MM.1S (cell line): ENCODE measurements around the gene RICTOR.

Source experiments
- DNase-seq: peaks from one replicate; pipeline ENCODE4 v3.0.0-alpha.2; 2015
- H2AFZ ChIP-seq: fragments of 300-600 bp; sonication (generic); 2 replicates; pipeline ENCODE4 v1.6.0; 2016; ENCODE audit warnings: antibody characterized with exemption, low read length
- H3F3A ChIP-seq: fragments of 300-600 bp; sonication (generic); 2 replicates; pipeline ENCODE4 v1.6.1; 2016; ENCODE audit warnings: mild to moderate bottlenecking, antibody characterized with exemption, low read length, moderate library complexity, mixed read lengths; ENCODE audit not compliant: insufficient read depth
- H3K27ac ChIP-seq: fragments of 300-600 bp; sonication (generic); 2 replicates; pipeline ENCODE4 v1.5.1; 2016; ENCODE audit warnings: mild to moderate bottlenecking, low read length
- H3K27me3 ChIP-seq: fragments of 300-600 bp; sonication (generic); replicated peaks from 2 replicates; pipeline ENCODE4 v1.6.0; 2016; ENCODE audit warnings: low read length; ENCODE audit not compliant: insufficient read depth
- H3K36me3 ChIP-seq: fragments of 300-600 bp; sonication (generic); replicated peaks from 2 replicates; pipeline ENCODE4 v1.6.1; 2016; ENCODE audit warnings: mild to moderate bottlenecking, low read length, mixed read lengths; ENCODE audit not compliant: insufficient read depth
- H3K4me1 ChIP-seq: fragments of 300-600 bp; sonication (generic); 2 replicates; pipeline ENCODE4 v1.6.1; 2016; ENCODE audit warnings: low read length, mixed read lengths
- H3K4me2 ChIP-seq: fragments of 300-600 bp; sonication (generic); 2 replicates; pipeline ENCODE4 v1.6.0; 2016; ENCODE audit warnings: low read depth, low read length
- H3K4me3 ChIP-seq: fragments of 300-600 bp; sonication (generic); 2 replicates; pipeline ENCODE4 v1.5.1; 2016; ENCODE audit warnings: low read length, mixed read lengths
- H3K79me2 ChIP-seq: fragments of 300-600 bp; sonication (generic); 2 replicates; pipeline ENCODE4 v1.6.1; 2016; ENCODE audit warnings: mixed run types, low read length, mixed read lengths
- H3K9ac ChIP-seq: fragments of 300-600 bp; sonication (generic); 2 replicates; pipeline ENCODE4 v1.6.1; 2016; ENCODE audit warnings: low read length, mixed read lengths
- H3K9me2 ChIP-seq: fragments of 300-600 bp; sonication (generic); replicated peaks from 2 replicates; pipeline ENCODE4 v1.6.1; 2016; ENCODE audit warnings: mild to moderate bottlenecking, low read length, mixed read lengths; ENCODE audit not compliant: insufficient read depth
- H3K9me3 ChIP-seq: fragments of 300-600 bp; sonication (generic); replicated peaks from 2 replicates; pipeline ENCODE4 v1.6.1; 2016; ENCODE audit warnings: mild to moderate bottlenecking, low read length, mixed read lengths; ENCODE audit not compliant: insufficient read depth
- H4K20me1 ChIP-seq: fragments of 300-600 bp; sonication (generic); 2 replicates; pipeline ENCODE4 v1.6.1; 2016; ENCODE audit warnings: mild to moderate bottlenecking, low read length, moderate library complexity, mixed read lengths; ENCODE audit not compliant: insufficient read depth
- EZH2 ChIP-seq: fragments of 300-600 bp; sonication (generic); optimal IDR thresholded peaks from 2 replicates; pipeline ENCODE3; 2017; ENCODE audit warnings: low read depth, mild to moderate bottlenecking, antibody characterized with exemption, low read length, mixed read lengths
- EZH2phosphoT487 ChIP-seq: fragments of 300-600 bp; sonication (generic); IDR thresholded peaks from 2 replicates; pipeline ENCODE4 v1.6.1; 2018; ENCODE audit warnings: antibody characterized with exemption, low read length
- TF ChIP-seq, protein P1 (sequence below): fragments of 300-600 bp; sonication (generic); IDR thresholded peaks from 2 replicates; pipeline ENCODE4 v1.5.1; 2016; ENCODE audit warnings: antibody characterized with exemption, low read length, mixed read lengths

The RICTOR gene

DNA sequence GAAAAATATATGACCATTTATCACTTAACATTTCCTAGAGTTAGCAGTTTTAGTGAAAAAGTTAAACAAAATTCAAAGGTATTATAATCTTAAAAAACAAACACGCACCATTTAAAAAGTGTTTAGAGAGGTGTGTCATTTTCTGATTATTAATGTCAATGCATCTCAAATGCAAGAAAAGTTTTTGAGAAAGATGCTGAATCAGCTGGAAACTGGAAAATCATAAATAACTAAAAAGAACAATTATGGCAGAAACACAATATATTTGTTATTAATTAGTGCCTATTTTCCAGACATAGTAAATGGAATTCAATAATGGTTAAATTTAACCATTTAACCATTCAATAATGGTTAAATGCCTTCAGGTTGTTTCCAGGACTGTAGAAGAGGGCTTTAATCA lies 64.9 kb downstream of the RICTOR start:
- Histone ChIP-seq H3K27ac (no peak overlapping the region), H4K20me1 (no peaks in the 10 kb centered on the region), H3K9me3 (no peaks in the 10 kb centered on the region), H3F3A (no peaks in the 10 kb centered on the region), H3K79me2 (peaks cover 3% of the 10 kb centered on the region; the same call in 1 of the 2 replicates), H3K36me3 (no peaks in the 10 kb centered on the region; the same call in none of the 2 replicates), H3K9me2 (no peaks in the 10 kb centered on the region), H2AFZ (no peak overlapping the region), H3K4me1 (no peaks in the 10 kb centered on the region), H3K4me3 (no peak overlapping the region), H3K4me2 (no peak overlapping the region), H3K27me3 (no peaks in the 10 kb centered on the region), H3K9ac (no peak overlapping the region)
- DNase-seq, result no peak
- TF ChIP-seq, protein P1, sequence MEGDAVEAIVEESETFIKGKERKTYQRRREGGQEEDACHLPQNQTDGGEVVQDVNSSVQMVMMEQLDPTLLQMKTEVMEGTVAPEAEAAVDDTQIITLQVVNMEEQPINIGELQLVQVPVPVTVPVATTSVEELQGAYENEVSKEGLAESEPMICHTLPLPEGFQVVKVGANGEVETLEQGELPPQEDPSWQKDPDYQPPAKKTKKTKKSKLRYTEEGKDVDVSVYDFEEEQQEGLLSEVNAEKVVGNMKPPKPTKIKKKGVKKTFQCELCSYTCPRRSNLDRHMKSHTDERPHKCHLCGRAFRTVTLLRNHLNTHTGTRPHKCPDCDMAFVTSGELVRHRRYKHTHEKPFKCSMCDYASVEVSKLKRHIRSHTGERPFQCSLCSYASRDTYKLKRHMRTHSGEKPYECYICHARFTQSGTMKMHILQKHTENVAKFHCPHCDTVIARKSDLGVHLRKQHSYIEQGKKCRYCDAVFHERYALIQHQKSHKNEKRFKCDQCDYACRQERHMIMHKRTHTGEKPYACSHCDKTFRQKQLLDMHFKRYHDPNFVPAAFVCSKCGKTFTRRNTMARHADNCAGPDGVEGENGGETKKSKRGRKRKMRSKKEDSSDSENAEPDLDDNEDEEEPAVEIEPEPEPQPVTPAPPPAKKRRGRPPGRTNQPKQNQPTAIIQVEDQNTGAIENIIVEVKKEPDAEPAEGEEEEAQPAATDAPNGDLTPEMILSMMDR, result no peak
- no peak for TF ChIP-seq EZH2
- no peak for TF ChIP-seq EZH2phosphoT487

DNA sequence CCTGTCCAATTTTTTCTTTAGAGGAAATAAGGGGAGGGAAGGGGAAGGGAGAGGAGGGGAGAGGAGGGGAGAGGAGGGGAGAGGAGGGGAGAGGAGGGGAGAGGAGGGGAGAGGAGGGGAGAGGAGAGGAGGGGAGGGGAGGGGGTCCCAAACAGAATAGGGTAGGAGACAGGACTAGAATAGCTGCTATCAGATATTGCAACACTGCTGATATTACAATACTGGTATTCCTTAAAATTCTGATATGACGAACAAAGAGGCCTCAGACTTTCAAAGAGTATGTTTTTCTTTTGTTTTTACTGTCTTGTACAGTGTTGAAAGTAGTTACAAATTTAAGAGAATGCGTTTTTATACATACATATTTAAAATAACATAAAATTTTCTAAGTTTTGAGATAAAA lies 67.5 kb downstream of the RICTOR start:
- no peak overlapping the region for H3K9ac ChIP-seq
- H3K9me3 ChIP-seq, result no peaks in the 10 kb centered on the region
- no peaks in the 10 kb centered on the region for H3K4me1 ChIP-seq
- DNase-seq, result no peak
- no peak overlapping the region for H2AFZ ChIP-seq
- H4K20me1 ChIP-seq, result no peaks in the 10 kb centered on the region
- no peaks in the 10 kb centered on the region for H3K9me2 ChIP-seq
- H3K36me3 ChIP-seq, result no peaks in the 10 kb centered on the region; the same call in 1 of the 2 replicates
- no peak overlapping the region for H3K4me3 ChIP-seq
- TF ChIP-seq, protein P1, result no peak
- no peak for TF ChIP-seq EZH2
- TF ChIP-seq EZH2phosphoT487, result no peak
- H3K27me3 ChIP-seq, result no peaks in the 10 kb centered on the region
- H3K79me2 ChIP-seq, result peaks cover 5% of the 10 kb centered on the region
- no peak overlapping the region for H3K4me2 ChIP-seq
- no peaks in the 10 kb centered on the region for H3F3A ChIP-seq
- H3K27ac ChIP-seq, result no peak overlapping the region

DNA sequence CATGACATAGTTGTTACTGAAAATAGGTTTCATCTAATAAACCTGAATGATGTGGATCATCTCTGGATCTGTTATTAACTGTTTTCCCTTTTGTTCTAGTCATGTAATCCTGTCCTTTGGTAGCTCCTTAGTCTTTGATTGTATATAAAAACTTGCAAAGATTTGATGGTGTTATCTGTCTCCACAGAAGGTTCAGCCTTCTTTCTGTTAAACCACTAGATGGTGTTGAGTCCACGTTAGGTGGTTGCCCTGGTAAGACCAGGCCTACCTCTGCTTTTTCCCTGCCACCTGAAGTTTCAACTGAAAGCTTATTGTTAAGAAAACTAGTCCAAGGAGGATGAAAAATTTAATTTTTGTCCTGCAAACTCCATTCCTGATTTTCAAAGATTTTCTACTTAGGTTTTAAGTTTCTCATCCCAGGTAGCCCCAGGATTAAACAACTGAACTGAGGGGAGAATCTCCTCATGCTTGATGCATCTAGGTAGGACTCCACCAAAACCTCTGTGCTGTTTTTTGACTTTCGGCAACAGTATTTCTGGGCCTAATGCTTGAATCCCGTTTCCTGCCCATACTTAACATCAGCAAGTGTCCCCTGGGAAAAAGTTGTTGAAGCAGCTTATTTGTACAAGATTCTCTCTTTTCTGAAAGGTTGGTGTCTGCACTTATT lies 68.5 kb downstream of the RICTOR start:
- no peak for DNase-seq
- Histone ChIP-seq H3K36me3 (no peaks in the 10 kb centered on the region; the same call in none of the 2 replicates), H3K4me3 (no peak overlapping the region), H4K20me1 (no peaks in the 10 kb centered on the region), H2AFZ (no peak overlapping the region), H3K9me3 (no peaks in the 10 kb centered on the region), H3K27ac (no peak overlapping the region), H3K4me2 (no peak overlapping the region), H3K9me2 (no peaks in the 10 kb centered on the region), H3F3A (no peaks in the 10 kb centered on the region), H3K4me1 (no peaks in the 10 kb centered on the region), H3K79me2 (peaks cover 14% of the 10 kb centered on the region), H3K9ac (no peak overlapping the region), H3K27me3 (no peaks in the 10 kb centered on the region)
- TF ChIP-seq EZH2phosphoT487 (no peak), EZH2 (no peak)
- TF ChIP-seq, protein P1, result no peak; the same call in 1 of the 2 replicates
